Endothelial cell of umbilical vein (primary cell): Measurements from ENCODE around the gene MAML2. TPM values are rescaled to one million over a fixed set of nuclear protein-coding genes. Genes with fewer than 3 reads are reported as not detected.
A peak's percentile ranks its signal among the peaks of the same experiment; 100 is the strongest.

Experiments
- BruUV-seq: library from RNA; stranded (reverse); fragments of 400-500 nt; replicated peaks from 2 replicates; lab custom pipeline; 2021; lab: Mats Ljungman, UMichigan
- CTCF ChIA-PET: fragments of 300-600, 350-600 bp; sonication (Branson Sonifier 250); formaldehyde crosslinking; loops from one replicate; lab custom pipeline; 2021; ENCODE audit warnings: antibody characterized with exemption, inconsistent platforms; lab: Charles Lee
- POLR2A ChIA-PET: fragments of 300-600, 350-600 bp; sonication (Branson Sonifier 250); formaldehyde crosslinking; loops from one replicate; lab custom pipeline; 2021; ENCODE audit warnings: antibody characterized with exemption, inconsistent platforms; lab: Charles Lee
- DNase-seq: peaks from one replicate; pipeline ENCODE4 v3.0.0-alpha.2; 2011; ENCODE audit warnings: low read depth, low spot score
- FAIRE-seq: peaks from 2 replicates; lab custom pipeline; 2011; peaks lifted over from hg19 to GRCh38; lab: Jason Lieb, UNC
- H2AFZ ChIP-seq: 2 replicates; pipeline ENCODE4 v1.6.0; 2012; ENCODE audit warnings: low read depth, low read length, control low read depth, inconsistent platforms
- H3K27ac ChIP-seq: 2 replicates; pipeline ENCODE4 v1.5.1; 2011; ENCODE audit warnings: low read depth, mild to moderate bottlenecking, control low read depth, low read length, moderate library complexity; ENCODE audit not compliant: insufficient read depth
- H3K27me3 ChIP-seq, 2 experiments: 2 replicates each; pipeline versions ENCODE4 v1.6.0 to v1.6.1; 2011; ENCODE audit warnings: low read length in 2 of 2, mixed read lengths in 1 of 2; ENCODE audit not compliant: control insufficient read depth in 2 of 2, insufficient read depth in 2 of 2
- H3K36me3 ChIP-seq, 2 experiments: 2 replicates in 1 of 2; 3 replicates in 1 of 2; pipeline ENCODE4 v1.5.1; 2011; ENCODE audit warnings: low read length in 2 of 2, mild to moderate bottlenecking in 1 of 2, moderate library complexity in 1 of 2; ENCODE audit not compliant: control insufficient read depth in 2 of 2, insufficient read depth in 2 of 2; ENCODE audit errors: extremely low read depth in 1 of 2
- H3K4me1 ChIP-seq: 3 replicates; pipeline ENCODE4 v1.5.1; 2011; ENCODE audit warnings: mild to moderate bottlenecking, low read length; ENCODE audit not compliant: control insufficient read depth, insufficient read depth; ENCODE audit errors: extremely low read depth
- H3K4me2 ChIP-seq: 2 replicates; pipeline ENCODE4 v1.6.1; 2011; ENCODE audit warnings: low read length, control low read depth, mixed read lengths; ENCODE audit not compliant: insufficient read depth
- H3K4me3 ChIP-seq, 3 experiments: fragments of 200-600 bp in 1 of 3; sonication (generic), shearing (Covaris generic) in 1 of 3; replicated peaks in 1 of 3; 2 replicates each; pipeline ENCODE4 v1.5.1; 2011 to 2016; ENCODE audit warnings: control low read depth in 3 of 3, low read length in 3 of 3, mild to moderate bottlenecking in 2 of 3, inconsistent platforms in 1 of 3, low read depth in 1 of 3, moderate library complexity in 1 of 3; ENCODE audit not compliant: insufficient read depth in 1 of 3
- H3K79me2 ChIP-seq: 2 replicates; pipeline ENCODE4 v1.6.0; 2012; ENCODE audit warnings: low read length, inconsistent platforms; ENCODE audit not compliant: control insufficient read depth, insufficient read depth
- H3K9ac ChIP-seq: replicated peaks from 2 replicates; pipeline ENCODE3; 2011; ENCODE audit warnings: low read length, control low read depth; ENCODE audit not compliant: insufficient read depth; ENCODE audit errors: extremely low read depth
- H3K9me1 ChIP-seq: replicated peaks from 3 replicates; pipeline ENCODE4 v1.6.0; 2011; ENCODE audit warnings: mild to moderate bottlenecking, low read length; ENCODE audit not compliant: control insufficient read depth, insufficient read depth; ENCODE audit errors: extremely low read depth
- H3K9me3 ChIP-seq: replicated peaks from 2 replicates; pipeline ENCODE4 v1.5.1; 2012; ENCODE audit warnings: low read length, inconsistent platforms; ENCODE audit not compliant: control insufficient read depth, insufficient read depth
- H4K20me1 ChIP-seq: replicated peaks from 2 replicates; pipeline ENCODE3; 2011; ENCODE audit warnings: mild to moderate bottlenecking, low read length; ENCODE audit not compliant: control insufficient read depth, insufficient read depth; ENCODE audit errors: extremely low read depth
- CTCF ChIP-seq, 2 donors: IDR thresholded peaks; 1 replicate in 1 of 2; 2 replicates in 1 of 2; pipeline ENCODE4 v1.5.1; 2011; ENCODE audit warnings: low read length in 2 of 2, mild to moderate bottlenecking in 2 of 2, moderate library complexity in 2 of 2, control low read depth in 1 of 2, inconsistent platforms in 1 of 2, low read depth in 1 of 2; ENCODE audit not compliant: insufficient read depth in 1 of 2; ENCODE audit errors: extremely low read depth in 1 of 2
- EZH2 ChIP-seq: IDR thresholded peaks from 2 replicates; pipeline ENCODE4 v1.6.1; 2012; ENCODE audit warnings: borderline replicate concordance, low read depth, mild to moderate bottlenecking, moderate library complexity, low read length, inconsistent platforms; ENCODE audit not compliant: severe bottlenecking
- FOS ChIP-seq: IDR thresholded peaks from 2 replicates; pipeline ENCODE4 v1.6.1; 2011; ENCODE audit warnings: mild to moderate bottlenecking, low read length, moderate library complexity, borderline replicate concordance; ENCODE audit not compliant: insufficient read depth
- GATA2 ChIP-seq: IDR thresholded peaks from 2 replicates; pipeline ENCODE4 v1.7.0; 2011; ENCODE audit warnings: low read depth, mild to moderate bottlenecking, moderate library complexity, mixed read lengths, low read length; ENCODE audit not compliant: insufficient read length, insufficient read depth
- JUN ChIP-seq: IDR thresholded peaks from 2 replicates; pipeline ENCODE4 v1.6.1; 2011; ENCODE audit warnings: borderline replicate concordance, low read depth; ENCODE audit not compliant: insufficient read length, insufficient read depth
- MAX ChIP-seq: IDR thresholded peaks from 2 replicates; pipeline ENCODE4 v1.6.1; 2011; ENCODE audit not compliant: insufficient read depth, insufficient read length
- MYC ChIP-seq: IDR thresholded peaks from one replicate; pipeline ENCODE4 v1.6.1; 2011; ENCODE audit warnings: mild to moderate bottlenecking, low read depth, low read length
- POLR2A ChIP-seq: IDR thresholded peaks from 2 replicates; pipeline ENCODE4 v1.6.1; 2012; ENCODE audit warnings: low read depth, mild to moderate bottlenecking, control low read depth, low read length
- POLR2AphosphoS5 ChIP-seq: IDR thresholded peaks from 2 replicates; pipeline ENCODE4 v1.6.1; 2012; ENCODE audit warnings: low read depth, mild to moderate bottlenecking, control low read depth, low read length, moderate library complexity; ENCODE audit not compliant: insufficient read depth
- dilution Hi-C: fragments of 300-500 bp; cut with MboI; formaldehyde crosslinking; loops from one replicate; pipeline ENCODE4 v1.15.0; 2019; ENCODE audit warnings: low sequenced_read_pairs; ENCODE audit not compliant: extremely low pct_ligation_motif_present
- intact Hi-C: fragments of 100-400 bp; cut with micrococcal nuclease; formaldehyde crosslinking; loops from one replicate; pipeline ENCODE4 v1.10.0; 2022
- polyA plus RNA-seq, 4 experiments: library from polyadenylated mRNA; depleted of rRNA in 3 of 4; stranded (reverse) in 3 of 4; unstranded in 1 of 4; fragments of >200 nt; gene quantifications; 2 replicates each; pipeline versions ENCODE4 v1.2.1 to v1.2.3, GENCODE V29; 2011 to 2012; ENCODE audit warnings: missing spikeins in 1 of 4
- total RNA-seq: library from RNA; stranded (reverse); gene quantifications from 2 replicates; pipeline ENCODE4 v1.2.3, GENCODE V29; 2021

MAML2 gene
- total and polyA plus RNA-seq, 2 donors (not counting 3 experiments of a cell fraction or from before 2014, with no cell fraction given) = 12.4 to 16.8 TPM

- no peak for DNase-seq
- H3K36me3 ChIP-seq = no peaks in the 10 kb centered on the region
- no peaks in the 10 kb centered on the region for H3K9me3 ChIP-seq
- no TSS peak for BruUV-seq
- H3K27ac ChIP-seq = peak overlapping the region; percentile 93
- no peaks in the 10 kb centered on the region for H3K79me2 ChIP-seq
- TF ChIP-seq CTCF (IDR thresholded peaks at IDR 0.05; ENCODE audit: extremely low read depth in 1 of 2, insufficient read depth in 1 of 2, low read depth in 1 of 2, low read length in 2 of 2) (no peak), EZH2 (no peak), FOS (no peak), MAX (no peak), POLR2AphosphoS5 (no peak), GATA2 (no peak), JUN (no peak), POLR2A (no peak), MYC (no peak)
- dilution Hi-C loops (no loop called here), intact Hi-C loops (loop anchor here (2.0 kb wide), 1 partner anchor 230 kb away; the partner anchor contains the start of gene MTMR2)
- H3K9me1 ChIP-seq = no peaks in the 10 kb centered on the region
- no peak overlapping the region for H3K4me3 ChIP-seq
- H3K9ac ChIP-seq = no peak overlapping the region
- H3K4me2 ChIP-seq = no peak overlapping the region
- H2AFZ ChIP-seq = no peak overlapping the region
- CTCF ChIA-PET = interaction anchor here (0.6 to 2.0 kb wide), 33 partner anchors 12 to 319 kb away, joined by 3 to 12 read pairs (median 4); partner anchors contain the start of genes CCDC82, JRKL and MAML2
- H3K27me3 ChIP-seq = no peaks in the 10 kb centered on the region
- POLR2A ChIA-PET = interaction anchor here (1.7 kb wide), 1 partner anchor 188 kb away, joined by 8 read pairs; the partner anchor contains the start of gene MAML2
- H3K4me1 ChIP-seq = peaks cover 38% of the 10 kb centered on the region
- H4K20me1 ChIP-seq = no peaks in the 10 kb centered on the region
- FAIRE-seq = peak; percentile 72
Observed at GRCh38 chr11:96154802-96155520, 188.0 kb downstream of the MAML2 start.
